Measurements from ENCODE around the gene IL22RA1.

IL22RA1 gene

DNA sequence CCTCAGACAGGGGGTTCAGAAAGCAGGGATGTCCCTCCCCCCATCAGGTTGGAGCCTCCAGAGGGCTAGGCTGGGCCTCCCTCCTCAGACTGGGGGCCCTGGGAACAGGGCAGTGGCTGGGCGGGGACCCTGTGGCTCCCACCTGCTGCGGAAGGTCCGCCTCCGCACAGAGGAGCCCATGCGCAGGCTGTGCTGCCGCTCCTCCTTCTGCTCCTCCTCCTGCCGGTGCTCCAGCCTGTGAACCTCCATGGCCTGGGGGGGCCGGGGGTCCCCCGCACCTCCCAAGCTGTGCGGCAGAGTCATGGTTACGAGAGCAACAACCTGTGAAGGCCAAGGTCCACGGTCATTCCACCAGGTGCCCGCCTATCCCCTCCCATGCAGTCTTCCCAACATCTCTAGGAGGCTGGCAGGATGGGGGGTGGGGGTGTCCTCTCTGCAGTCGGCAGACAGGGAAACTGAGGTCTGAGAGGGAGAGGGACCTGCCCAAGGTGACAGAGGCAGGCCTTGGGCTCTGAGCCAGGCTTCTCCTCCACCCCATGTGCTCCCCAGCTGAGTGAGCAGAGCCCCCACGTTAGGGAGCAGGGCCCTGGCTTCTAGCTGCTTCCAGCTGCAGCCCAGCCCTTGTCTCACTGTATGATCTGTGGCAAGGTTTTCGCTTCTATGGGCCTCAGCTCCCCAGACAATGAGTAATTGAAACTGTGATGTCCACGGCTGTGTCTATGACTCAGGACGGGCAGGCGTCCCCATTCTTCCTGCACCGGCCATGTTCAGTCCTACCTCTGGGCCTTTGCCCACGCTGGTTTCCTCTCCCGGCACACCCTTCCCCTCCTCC lies 34.4 kb downstream of the IL22RA1 start:
- TF ChIP-seq CTCF (IDR thresholded peaks at IDR 0.05; ENCODE audit: extremely low read depth, missing control alignments): no peak
- DNase-seq (ENCODE audit: low spot score): no peak

GRCh38 chr1:24107462-24108138 lies 35.3 kb downstream of the IL22RA1 start:
- no peak for TF ChIP-seq CTCF (IDR thresholded peaks at IDR 0.05; ENCODE audit: extremely low read depth, missing control alignments)
- no peak for DNase-seq (ENCODE audit: low spot score)

GRCh38 chr1:24105368-24106160 lies 37.4 kb downstream of the IL22RA1 start:
- TF ChIP-seq CTCF (IDR thresholded peaks at IDR 0.05; ENCODE audit: extremely low read depth, missing control alignments): no peak
- no peak for DNase-seq (ENCODE audit: low spot score)

DNA sequence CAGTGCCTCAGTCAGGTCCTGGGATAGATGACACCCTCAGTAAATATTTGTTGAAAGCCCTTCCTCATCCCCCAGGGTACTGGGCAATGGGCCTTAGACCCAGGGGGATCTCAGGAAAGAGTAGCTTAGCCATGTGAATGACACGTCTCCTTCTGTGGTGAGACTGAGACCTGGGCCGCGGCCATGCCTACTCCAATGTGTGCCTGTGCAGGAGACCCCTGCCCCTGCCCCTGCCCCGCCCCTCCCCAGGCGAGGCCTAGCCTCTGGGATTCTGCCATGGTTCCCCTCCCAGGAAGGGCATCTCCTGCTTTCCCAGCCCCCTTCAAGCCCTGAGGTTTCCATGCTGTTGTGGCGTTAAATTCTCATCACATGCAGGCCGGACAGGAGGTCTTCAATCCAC lies 38.1 kb downstream of the IL22RA1 start:
- TF ChIP-seq CTCF (IDR thresholded peaks at IDR 0.05; ENCODE audit: extremely low read depth, missing control alignments): no peak
- no peak for DNase-seq (ENCODE audit: low spot score)

GRCh38 chr1:24103879-24104278 lies 39.1 kb downstream of the IL22RA1 start:
- no peak for TF ChIP-seq CTCF (IDR thresholded peaks at IDR 0.05; ENCODE audit: extremely low read depth, missing control alignments)
- no peak for DNase-seq (ENCODE audit: low spot score)

- TF ChIP-seq CTCF (IDR thresholded peaks at IDR 0.05; ENCODE audit: extremely low read depth, missing control alignments): no peak
- DNase-seq (ENCODE audit: low spot score): no peak
Observed at GRCh38 chr1:24103408-24103807, 39.5 kb downstream of the IL22RA1 start.

DNA sequence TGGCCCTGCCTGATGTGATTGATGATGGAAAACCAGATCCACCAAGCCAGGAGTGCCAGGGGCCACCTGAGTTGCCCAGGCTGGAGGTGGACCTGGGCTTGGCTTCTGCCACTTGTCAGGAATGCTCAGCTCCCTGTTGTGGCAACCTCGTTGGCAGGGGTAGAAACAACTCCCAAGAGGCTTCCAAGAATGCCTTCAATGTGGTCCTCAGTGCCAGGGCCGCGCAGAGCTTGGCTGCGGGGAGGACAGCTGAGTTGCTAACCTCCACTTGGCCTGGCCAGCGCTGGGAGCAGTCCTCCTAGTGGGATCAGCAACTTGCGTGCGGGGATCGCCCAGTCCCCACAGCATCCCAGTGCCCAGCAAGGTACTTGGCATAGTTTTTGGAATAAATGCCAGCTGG lies 40.0 kb downstream of the IL22RA1 start:
- DNase-seq (ENCODE audit: low spot score): no peak
- no peak for TF ChIP-seq CTCF (IDR thresholded peaks at IDR 0.05; ENCODE audit: extremely low read depth, missing control alignments)
